ENCODE measurements around the gene FEM1C.
"Not testable (repeated sequence)": the region's sequence is repeated elsewhere in the genome, so short reads cannot be mapped to it uniquely, and the experiment has no call there.

FEM1C gene

DNA sequence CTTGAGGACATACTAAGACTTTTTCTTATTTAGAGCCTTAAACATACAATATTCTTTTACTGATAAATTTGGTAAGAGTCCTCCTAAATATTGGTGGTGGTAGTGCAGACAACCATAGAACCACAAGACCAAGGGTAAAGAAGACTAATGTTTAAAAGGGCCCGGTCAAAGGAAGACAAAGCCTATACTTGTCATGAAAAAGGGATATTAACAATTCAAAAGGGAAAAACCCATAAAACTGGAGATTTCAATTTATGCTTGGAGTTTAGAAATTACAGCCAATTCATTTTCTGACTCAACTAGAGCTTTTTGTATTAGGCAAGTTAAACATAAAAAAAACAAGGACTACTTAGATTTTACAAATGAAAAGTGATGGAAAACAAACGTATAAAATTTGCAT is 24.4 kb downstream of the FEM1C start:
- no peak for DNase-seq (ENCODE audit: low read depth in 2 of 2)

DNA sequence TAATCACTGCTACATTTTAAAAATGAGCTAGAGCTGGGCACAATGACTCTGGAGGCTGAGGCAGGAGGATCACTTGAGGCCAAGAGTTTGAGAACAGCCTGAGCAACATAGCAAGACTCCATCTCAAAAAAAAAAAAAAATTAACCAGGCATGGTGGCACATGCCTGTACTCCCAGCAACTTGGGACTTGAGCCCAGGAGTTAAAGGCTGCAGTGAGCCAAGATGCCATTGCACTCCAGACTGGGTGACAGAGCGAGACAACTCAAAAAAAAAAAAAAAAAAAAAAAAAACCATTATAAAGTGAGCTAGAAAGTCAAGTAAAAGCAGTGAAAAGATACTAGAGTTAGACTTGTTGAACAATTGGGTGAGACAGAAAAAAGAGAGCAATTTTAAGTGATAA is 28.2 kb downstream of the FEM1C start:
- no peak for DNase-seq (ENCODE audit: low read depth in 2 of 2)

DNA sequence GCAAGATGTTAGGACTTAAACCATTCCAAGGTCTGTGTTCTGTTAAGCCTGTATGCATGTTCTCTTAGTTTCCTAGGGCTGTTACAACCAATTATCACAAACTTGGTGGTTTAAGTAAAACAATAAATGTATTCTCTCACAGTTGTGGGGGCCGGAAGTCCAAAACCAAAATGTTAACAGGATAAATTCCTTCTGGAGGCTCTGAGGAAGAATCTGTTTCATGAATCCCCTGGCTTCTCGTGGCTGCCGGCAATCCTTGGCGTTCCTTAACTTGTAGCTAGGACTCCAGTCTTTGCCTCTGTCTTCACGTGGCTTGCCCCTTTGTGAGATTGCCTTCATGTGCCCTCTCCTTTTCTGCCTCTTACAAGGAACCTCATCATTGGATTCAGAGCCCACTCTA is 30.4 kb downstream of the FEM1C start:
- no peak for DNase-seq (ENCODE audit: low read depth in 2 of 2)

DNA sequence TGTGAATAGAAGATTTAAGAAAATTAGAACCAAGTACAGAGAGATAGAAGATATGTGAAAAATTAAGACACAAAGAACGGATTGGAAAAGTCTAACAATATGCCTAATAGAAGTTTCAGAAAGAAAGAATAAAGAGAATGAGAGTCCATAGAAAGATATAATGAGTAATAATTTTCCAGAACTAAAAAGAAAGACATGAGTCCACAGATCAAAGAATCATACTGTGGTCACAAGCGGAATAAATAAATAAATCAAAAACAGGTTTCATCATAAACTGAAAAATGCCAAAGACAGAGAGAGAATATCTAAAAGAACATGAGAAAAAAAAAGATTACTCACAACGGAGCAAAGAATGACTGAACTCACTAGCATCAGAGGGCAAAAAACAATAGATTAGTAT is 32.9 kb downstream of the FEM1C start:
- no peak for DNase-seq (ENCODE audit: low read depth in 2 of 2)

DNA sequence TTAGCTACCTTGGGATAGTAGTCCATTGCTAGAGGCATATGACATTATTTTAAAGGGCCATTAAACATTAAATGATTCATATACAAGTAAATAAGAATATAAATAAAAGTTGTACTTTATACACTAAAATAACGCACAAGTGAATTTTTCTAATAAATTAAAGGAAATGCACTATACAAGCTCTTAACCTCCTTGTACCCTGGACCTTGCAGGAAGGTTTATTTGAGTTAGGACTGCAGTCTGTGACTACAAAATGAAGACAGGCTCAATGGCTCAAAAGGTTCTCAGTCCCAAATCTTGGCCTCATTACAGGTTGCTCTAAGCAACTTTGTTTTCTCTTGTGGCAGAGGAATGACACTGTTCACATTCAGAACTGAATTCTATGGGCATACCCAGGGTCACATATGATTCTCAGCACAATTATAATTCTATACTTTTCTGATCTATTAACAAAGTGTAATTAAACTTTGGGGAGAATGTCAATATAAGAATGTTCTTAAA is 34.4 kb downstream of the FEM1C start:
- DNase-seq (ENCODE audit: low read depth in 2 of 2), result no peak

DNA sequence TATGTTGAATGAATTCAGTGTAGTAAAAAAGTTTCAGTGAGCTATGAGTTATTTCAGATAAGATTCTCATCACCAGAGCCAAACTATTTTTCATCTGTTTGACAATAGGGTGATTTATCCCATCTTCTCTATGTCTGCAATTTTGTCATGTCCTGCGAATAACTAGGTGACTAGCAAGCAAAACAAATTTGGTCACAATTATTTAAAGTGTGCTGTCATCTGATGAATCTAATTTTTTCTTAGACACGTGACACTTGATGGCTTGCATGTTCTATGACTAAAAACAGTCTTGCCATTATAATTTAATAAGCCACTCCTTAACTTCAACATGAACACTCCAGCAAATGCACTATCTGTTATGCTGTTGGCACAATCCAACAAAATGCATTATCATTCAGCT is 35.0 kb downstream of the FEM1C start:
- DNase-seq (ENCODE audit: low read depth in 2 of 2), result no peak

DNA sequence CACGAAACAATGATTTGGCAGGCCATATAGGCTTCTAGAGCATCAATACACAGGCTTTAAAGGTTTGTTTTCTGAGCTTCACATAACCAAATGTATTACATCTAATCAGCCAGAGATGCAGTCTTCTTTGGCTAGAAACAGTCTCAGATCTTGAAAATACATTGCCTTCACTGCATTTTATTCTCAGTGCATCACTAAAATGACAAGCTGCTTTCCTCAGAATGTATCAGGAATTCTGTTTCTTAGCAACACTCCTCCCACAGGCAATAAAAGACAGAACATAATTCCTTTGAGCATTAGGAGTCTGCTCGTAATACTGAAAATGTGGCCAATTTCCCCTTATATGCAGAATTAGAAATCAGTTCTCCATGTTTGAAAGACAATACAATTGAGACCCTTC is 36.9 kb downstream of the FEM1C start:
- no peak for DNase-seq (ENCODE audit: low read depth in 2 of 2)

DNA sequence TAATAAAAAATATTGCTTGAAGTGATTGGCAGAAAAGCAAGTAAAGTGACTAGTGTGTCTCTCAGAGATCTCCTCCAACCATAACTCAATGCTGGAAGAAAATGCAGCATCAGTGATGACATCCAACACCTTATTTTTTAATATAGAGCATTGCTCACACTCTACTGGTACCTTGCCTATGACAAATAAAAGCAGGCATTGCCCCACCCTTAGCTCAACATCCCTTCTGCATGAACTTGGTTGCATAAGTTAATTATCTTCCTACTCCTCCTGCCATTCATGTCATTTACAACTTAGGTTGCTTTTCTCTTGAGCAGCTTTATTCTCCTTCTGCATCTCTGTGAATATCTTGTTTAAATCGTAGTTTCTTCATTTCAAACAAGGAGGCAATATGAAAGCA is 41.2 kb downstream of the FEM1C start:
- DNase-seq (ENCODE audit: low read depth in 2 of 2), result no peak

DNA sequence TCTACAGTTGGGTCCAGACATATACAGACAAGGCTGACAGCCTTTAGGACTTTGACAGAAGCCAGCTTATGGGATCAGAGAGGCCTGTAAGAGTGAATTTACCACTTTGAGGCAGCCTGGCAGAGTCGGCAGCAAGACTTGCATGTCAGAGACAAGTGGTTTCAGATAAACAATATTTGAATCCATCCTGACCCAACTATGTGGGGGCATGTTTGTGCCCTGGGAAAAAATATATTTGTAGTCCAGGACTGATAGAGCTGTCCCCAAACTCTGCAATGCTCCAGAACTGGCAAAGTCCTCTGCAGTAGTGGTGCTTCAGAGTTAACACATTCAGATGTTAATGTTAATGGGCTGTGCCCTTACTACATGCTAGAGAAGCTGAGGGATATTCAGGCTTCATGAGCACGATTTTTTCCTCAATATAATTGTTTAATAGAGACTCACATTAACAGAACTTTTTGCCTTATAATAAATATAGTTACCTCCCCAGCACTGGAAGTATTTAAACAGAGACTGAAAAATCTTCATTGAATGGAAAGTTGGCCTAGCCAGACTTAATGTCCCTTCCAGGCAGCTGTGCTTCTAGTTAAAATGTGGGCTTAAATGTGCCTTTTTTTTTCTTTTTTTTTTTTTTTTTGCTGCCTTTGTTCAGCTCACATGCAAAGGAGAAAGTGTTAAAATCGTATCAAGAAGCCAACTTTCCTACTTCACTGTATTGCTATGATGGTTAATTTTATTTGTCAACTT is 42.9 kb downstream of the FEM1C start:
- DNase-seq (ENCODE audit: low read depth in 2 of 2), result no peak

DNA sequence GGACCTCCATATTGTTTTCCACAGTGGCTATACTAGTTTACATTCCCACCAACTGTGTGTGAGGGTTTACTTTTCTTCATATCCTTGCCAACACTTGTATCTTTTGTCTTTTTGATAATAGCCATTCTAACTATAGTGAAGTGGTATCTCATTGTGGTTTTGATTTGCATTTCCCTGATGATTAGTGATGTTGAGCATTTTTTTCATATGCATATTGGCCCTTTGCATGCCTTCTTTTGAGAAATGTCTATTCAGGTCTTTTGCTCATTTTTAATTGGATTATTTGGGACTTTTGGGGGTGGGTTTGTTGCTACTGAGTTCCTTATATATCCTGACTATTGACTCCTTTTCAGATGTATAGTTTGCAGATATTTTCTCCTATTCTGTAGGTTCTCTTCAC is 44.4 kb downstream of the FEM1C start:
- DNase-seq (ENCODE audit: low read depth in 2 of 2), result no peak

DNA sequence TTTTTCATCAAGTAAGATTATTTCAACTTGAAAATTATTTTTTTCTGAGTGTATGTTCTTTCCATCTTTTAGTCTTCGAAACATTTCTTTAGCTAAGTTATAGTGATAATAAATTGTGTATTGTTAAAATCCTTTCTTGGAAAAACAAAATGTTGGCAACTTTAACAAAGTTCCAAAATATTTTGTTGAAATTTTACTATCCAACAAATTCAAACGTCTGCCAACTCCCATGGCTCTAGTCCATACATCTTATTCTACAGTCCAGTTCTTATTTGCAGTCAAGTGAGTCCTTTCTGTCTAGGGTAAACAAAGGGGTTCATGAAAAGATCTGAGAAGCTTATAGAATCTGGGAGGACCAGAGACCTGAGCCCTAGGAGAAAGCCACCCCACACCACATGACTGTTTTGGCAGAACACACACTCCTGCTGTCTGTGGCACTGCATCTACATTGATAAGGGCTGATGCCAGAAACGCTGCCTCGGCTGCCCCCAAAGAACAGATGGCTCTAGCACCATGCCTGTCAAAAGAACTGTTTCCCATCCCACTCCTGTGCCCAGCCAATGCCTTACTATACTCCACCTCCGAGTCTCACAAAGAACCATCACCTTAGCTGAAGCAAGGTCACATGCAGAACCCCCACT is 47.5 kb downstream of the FEM1C start:
- no peak for DNase-seq (ENCODE audit: low read depth in 2 of 2)

DNA sequence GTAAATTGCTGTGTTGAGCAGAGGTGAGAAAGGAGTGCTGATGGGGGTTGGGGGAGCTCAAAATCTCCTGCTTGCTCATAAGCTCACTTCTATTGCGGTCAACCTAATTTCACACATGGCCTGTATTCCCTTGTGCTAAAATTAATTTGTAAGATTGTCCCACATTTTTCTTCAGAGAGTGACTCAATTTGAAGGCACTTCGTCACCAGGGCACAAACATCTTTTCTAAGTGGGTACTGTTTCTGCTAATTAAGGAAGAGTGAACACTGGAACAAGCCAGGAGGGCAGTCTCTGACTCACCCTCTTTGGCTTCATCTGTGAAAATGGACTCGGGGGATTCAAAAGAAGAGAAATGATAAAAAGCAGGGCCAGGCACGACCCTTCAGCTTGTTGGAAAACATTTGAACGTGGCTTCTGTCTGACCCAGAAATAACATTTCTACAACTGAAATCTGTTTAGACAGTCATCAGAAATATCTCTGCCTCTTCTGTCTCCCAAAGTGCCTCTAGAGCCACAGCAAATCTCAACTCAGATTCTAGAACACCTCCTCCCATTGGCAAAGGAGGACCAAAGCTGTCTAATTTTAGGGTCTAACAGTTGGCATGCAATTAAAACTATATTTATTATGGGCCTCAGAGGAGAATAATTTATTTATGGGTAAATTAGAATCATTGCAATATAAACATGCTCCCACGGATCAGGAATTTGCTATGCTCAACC is 49.8 kb downstream of the FEM1C start:
- DNase-seq (ENCODE audit: low read depth in 2 of 2), result no peak

DNA sequence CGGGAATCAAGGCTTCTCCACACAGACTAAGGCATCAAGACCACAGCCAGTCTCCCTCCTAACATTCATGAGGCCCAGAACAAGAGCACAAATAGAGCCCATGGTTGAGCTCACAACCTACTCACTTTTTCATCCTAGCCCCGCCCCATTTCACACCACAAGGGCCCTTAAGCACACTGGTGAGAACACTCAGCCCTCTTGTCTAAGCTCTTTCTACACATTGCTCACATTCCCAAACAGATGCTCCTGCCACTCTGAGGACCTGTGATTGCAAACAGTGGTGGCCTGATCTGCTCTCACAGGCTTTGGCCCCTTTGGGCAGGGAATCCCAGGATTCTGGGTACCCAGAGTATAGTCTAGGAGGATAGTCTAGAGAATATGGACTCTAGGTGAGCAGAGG is 54.0 kb downstream of the FEM1C start:
- no peak for DNase-seq (ENCODE audit: low read depth in 2 of 2)

DNA sequence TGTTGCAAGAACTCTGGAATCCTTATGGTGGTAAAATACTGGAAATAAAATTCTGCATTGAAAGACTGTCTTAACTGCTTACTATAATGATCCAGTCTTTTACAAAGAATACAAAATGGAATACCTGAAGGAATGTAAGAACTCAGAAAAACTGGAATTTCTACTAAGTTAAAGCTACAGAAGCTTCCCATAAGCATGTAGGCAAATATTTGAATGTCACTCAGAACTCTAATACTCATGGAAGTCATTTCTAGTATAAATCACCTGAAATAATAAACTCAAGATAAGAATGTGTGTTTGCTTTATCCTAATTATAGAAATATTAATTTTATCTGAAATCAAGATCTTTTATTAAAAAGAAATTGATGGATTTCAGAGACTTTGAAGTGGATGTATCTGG is 54.8 kb downstream of the FEM1C start:
- no peak for DNase-seq (ENCODE audit: low read depth in 2 of 2)

DNA sequence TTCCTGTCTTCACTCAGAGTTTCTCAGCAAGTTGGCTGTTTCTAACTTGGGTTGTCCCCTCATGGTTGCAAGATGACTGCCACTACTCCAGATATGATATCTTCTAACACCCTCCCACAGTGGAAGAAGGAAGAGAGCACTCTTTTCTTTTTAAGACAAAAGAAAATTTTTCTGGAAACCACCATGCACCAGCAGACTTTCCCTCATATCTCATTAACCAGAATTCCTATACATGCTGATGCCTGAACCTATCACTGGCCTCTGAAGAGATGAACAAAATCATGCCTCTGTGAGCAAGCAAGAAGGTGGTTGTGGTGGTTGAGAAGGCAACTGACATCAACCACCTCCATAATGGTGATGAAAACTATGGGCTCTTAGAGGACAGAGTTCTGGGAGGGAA is 56.8 kb downstream of the FEM1C start:
- DNase-seq (ENCODE audit: low read depth in 2 of 2), result no peak

DNA sequence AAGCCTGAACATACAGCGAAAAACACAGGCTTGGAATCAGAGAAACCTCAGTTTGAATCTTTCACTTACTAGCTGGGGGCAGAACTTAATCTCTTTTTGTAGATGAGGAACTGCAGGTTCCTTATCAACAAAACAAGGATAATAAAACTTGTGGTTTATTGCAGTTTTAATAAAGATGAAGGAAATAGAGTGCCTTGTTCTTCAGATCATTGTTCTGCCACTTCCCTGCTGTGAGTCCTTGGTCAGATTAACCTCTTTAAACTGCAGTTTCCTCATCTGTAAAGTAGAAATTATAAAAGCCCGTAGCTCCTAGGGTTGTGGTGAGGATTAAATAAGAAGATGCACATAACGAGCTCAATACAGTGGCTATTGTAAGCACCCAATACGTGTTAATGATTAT is 57.4 kb downstream of the FEM1C start:
- DNase-seq (ENCODE audit: low read depth in 2 of 2), result no peak

DNA sequence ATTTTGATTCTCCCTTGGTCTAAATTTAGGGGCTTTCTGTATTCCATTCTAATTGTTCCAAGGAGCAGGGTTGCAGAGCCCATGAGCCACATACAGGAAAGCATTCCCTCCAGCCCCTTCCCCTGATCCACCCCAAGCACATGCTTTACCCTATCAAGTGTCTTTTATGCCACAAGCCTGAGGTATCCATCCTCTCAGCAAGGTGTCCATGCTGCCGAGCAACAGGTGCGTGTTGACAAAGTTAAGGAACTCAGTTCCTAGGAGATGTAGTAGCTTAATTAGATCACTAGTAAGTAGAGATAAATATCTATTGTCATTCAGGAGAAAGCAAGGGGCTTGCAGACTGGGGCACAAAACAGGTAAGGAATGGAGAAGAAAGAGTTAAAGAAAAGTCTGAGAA is 57.8 kb downstream of the FEM1C start:
- DNase-seq (ENCODE audit: low read depth in 2 of 2), result no peak

DNA sequence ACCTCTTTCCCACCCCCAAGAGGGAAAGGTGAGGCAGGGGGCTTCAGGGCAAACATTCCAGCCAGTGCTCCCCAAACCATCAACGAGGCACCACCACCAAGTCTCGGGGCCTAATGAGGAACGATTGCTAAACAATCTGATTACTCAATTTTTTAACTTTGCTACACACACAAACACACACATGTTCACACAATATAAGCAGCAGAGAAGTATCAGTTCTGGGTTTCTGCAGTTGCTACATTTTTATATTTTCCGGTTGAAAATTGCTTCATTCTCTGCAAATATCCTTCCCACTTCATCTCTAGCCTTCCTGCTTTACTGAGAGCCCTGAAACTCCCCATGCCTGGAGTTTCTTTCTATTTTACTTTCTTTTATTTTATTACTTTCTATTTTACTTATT is 60.2 kb downstream of the FEM1C start:
- no peak for DNase-seq (ENCODE audit: low read depth in 2 of 2)

DNA sequence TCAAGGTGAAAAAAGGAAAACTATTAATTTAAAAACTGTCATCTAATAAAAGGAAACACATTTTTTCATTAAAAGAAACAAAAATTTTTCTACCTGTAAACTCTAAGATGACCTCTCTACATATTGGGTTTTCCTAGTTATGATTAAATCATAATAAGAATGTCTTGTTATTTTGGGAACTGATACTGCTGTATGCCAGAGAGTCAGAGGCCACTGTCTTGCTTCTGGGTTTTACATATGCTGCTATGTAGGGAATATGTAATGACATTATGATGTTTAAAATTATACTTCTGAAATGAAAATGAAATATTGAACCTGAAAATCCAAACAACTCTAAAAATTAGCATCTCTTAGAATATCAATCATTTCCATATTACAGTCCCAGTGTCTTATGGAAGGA is 63.7 kb downstream of the FEM1C start:
- DNase-seq (ENCODE audit: low read depth in 2 of 2), result no peak

DNA sequence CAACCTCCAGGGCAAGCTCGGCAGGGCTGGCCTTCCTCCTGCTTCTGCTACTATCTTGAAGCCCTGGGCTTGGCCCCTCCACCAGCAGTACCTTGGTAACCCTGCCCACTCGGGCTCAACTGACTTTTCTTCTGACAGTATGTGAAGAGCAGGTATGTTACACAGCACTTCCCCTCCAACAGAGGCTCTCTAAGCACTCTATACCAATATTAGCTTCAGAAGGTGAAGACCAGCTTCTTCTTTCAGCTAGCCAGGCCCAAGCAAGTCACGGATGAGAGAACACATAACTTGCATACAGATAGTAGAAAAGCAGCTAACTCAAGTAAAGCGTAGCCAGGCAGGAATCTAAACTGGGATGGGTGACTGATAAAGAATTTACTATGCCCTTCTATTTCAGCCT is 64.3 kb downstream of the FEM1C start:
- DNase-seq (ENCODE audit: low read depth in 2 of 2), result no peak

DNA sequence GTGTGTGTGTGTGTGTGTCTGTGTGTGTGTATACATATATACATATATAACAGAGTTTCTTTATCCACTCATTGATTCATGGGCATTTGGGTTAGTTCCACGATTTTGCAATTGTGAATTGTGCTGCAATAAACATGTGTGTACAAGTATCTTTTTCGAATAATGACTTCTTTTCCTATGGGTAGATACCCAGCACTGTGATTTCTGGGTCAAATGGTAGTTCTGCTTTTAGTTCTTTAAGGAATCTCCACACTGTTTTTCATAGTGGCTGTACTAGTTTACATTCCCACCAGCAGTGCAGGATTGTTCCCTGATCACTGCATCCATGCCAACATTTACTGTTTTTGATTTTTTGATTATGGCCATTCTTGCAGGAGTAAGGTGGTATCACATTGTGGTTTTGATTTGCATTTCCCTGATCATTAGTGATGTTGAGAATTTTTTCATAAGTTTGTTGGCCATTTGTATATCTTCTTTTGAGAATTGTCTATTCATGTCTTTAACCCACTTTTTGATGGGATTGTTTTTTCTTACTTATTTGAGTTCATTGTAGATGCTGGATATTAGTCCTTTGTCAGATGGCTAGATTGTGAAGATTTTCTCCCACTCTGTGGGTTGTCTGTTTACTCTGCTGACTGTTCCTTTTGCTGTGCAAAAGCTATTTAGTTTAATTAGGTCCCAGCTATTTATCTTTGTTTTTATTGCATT is 65.3 kb downstream of the FEM1C start:
- not testable (repeated sequence) for DNase-seq (ENCODE audit: low read depth in 2 of 2)

DNA sequence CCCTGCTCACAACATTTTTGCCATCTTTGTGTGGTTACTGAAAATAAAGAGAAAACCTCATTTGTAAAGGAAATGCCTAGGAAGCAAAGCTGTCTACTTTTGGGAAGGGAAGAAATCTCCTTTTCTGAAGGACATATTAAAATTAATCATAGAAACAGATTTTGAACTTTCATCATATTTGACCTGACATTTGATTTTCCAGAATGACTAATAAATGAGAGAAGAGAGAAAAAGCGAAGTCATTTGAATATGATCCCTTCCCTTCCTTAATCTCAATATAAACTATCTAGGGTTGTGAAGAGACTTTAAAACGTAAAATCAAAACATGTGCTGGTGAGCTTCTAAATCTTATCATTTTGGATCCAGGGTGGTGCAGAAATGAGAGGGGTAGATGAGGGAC is 66.3 kb downstream of the FEM1C start:
- DNase-seq (ENCODE audit: low read depth in 2 of 2), result no peak
